ENCODE results near the gene DPP6.

DNA sequence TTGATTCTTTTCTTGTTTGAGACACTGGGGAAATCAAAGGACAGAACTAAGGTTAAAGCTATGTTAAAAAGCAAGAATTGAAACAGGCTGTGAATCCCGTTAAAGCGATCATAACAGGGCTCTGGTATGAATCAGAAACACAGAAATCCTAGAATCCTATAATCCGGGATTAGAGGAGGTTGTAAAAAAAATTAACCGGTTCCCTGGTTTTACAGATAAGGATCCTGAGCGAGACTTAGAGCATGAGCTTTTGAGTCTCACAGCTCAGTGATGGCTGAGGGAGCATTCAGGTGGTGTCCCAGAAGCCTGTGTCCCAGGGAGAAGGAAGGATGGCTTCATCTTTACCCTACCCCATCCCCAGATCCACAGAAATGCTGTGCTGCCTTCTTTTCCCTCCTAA is 489.4 kb downstream of the DPP6 start:
- TF ChIP-seq SUZ12 (IDR thresholded peaks at IDR 0.05) (no peak), BHLHE40 (IDR thresholded peaks at IDR 0.05; ENCODE audit: borderline replicate concordance) (no peak), FOXM1 (IDR thresholded peaks at IDR 0.05; ENCODE audit: borderline replicate concordance) (no peak), FOXK2 (IDR thresholded peaks at IDR 0.05) (no peak)

All from HEK293T (cell line).